ENCODE measurements around the gene BANP.
"Not testable (repeated sequence)": the region's sequence is repeated elsewhere in the genome, so short reads cannot be mapped to it uniquely, and the experiment has no call there.

The BANP gene

DNA sequence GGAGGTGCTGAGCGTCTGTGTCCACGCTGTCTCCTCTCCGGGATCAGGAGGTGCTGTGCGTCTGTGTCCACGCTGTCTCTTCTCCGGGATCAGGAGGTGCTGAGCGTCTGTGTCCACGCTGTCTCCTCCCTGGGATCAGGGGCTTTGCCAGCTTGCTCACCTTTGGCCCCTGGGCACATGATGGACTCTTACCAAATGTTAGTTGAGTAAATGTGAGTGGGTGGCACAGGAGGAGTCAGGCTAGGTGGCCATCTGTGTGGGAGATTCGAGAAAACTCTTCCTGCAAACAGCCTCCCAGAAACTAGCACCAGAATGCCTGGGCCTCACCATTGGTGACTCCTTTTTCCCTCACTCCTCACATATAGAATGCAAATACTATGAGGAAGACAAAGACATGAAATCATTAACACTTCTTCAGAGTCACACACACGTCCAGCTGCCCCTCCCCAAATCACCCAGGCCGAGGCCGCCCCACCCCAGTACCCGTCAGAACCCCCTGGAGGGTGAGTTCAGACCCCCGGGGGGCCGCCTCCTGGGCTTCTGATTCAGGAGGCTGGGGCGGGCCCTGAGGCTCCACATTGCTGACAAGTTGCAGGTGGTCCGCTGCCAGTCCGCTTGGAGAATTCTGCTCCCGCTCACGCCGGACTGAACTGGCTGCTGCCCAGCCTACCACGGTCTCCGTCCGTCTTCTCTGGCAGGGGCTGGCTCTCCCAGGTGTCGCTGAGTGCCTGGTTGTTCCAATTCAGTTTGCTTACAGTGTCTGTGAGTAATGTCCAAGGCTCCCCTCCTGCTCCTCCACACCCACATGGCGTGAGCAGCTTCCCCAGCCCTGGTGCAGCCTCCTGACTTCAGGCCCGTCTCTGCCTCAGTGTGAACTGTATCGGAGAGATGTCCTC is 158.7 kb downstream of the BANP start:
- DNase-seq = not testable (repeated sequence)

DNA sequence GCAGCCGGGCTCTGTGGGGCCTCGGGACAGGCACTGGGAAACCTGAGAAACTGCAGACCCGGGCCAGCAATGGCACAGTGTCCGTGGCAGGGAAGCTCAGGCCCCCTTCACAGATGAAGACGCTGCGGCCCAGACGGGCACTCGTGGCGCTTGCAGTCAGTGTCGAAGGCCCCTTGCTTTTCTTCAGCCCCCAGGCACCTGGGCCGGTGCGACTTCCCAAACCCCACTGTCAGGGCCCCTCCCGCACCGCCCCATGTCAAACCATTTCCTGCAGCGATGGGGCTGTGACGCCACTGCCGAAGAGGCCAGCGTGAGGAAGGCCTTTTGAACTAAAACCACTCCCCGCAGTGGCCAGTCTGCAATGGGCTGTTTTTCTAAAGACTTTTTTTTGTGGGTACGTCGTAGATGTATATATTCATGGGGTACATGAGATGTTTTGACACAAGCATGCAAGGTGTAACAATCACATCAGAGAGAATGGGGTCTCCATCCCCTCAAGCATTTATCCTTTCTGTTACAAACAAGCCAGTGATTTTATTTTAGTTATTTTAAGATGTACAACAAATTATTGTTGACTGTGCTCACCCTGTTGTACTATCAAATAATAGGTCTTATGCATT is 159.8 kb downstream of the BANP start:
- DNase-seq = not testable (repeated sequence)

DNA sequence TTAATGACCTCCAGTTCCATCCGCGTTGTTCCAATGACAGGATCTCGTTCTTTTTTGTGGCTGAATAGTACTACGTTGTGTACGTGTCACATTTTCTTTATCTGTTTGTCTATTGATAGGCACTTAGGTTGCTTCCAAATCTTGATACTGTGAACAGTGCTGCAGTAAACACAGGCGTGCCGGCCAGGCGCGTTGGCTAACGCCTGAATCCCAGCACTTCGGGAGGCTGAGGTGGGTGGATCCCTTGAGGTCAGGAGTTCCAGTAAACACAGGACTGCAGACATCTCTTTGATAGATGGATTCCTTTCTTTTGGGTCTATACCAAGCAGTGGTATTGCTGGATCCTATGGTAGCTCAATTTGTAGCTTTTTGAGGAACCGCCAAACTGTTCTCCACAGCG is 160.7 kb downstream of the BANP start:
- not testable (repeated sequence) for DNase-seq

DNA sequence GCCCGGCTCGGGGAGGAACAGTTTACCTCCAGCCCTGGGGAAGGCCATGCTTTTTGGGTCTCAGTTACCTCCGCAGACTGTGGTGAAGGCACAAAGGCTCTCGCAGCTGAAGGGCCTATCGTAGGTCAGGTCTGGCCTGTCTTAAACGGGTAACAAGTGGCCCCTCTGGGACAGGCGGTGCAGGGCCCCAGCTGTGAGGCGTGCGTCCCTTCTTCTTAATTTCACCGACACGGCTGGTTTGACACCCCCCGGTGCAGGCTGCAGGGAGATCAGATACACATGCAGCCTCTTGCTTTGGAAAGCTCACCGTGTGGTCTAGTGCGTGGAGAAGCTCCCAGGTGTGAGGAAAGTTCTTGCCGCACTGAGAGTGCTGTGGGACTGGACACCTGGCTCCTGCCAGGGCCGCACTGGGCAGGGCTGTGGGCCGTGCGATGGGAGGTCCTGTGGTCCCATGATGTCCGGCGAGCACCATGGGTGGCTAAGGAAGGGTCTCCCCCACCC is 162.4 kb downstream of the BANP start:
- no peak for DNase-seq

DNA sequence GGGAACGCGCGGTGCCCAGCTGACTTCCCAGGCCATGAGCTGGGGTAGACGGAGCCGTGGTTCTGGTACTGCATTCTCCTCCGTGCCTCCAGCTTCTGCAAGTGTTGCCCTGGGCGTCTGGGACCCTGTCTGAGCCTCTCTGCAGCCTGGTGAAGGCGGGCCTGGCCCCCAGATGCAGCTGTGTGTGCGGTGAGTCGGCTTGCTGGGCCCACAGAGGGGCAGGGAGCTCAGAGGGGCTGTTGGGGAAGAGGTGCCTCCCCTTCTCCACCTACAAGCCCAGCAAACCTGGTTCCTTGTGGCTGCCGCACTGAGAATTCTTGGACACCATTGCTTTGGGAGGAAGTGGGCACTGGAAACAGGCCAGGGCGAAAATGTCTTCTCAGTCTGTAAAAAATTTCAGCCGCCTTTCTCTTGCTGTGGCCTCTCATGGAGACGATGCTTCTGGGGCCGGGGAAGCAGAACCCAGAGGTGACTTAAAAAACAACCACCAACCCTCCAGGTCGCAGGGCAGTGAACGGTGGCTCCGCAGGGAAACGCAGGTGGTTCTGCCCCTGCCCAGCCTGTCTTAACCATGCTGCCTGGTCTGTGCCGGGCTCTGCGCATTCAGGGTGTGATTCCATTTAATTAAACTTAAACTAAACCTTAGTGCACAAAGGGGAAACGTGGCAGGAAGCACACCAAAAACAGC is 163.5 kb downstream of the BANP start:
- DNase-seq = not testable (repeated sequence)

DNA sequence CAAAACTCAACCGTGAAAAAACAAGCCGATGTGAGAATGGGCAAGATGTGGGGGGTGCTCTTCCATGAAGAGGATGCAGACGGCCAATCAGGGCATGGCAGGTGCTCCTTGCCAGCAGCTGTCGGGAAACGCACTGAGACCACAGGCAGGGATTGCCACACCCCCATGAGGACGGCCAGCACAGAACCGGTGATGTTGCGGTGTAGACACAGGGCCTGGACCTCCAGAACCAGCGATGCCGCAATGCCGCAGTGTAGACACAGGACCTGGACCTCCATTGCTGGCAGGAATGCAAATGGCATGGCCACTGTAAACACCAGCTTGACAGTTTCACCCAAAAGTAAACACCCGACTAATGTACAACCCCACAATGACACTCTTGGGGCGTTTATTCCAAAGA is 164.9 kb downstream of the BANP start:
- no peak for DNase-seq

DNA sequence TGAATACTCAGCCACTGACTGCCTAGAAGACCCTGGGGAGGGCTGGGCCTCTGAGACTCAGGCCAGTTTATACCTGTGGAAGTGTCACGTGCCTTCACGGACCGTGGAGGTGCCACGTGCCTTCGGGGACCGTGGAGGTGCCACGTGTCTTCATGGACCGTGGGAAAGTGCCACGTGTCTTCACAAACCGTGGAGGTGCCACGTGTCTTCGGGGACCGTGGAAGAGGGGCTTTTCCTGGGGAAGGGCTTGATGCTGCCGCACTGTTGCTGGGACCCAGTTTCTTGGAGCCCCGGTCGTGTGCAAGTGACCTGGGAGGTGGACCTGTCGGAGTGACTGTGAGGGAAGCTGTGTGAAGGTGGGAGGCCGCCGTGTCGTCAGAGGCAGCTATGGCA is 166.2 kb downstream of the BANP start:
- no peak for DNase-seq

DNA sequence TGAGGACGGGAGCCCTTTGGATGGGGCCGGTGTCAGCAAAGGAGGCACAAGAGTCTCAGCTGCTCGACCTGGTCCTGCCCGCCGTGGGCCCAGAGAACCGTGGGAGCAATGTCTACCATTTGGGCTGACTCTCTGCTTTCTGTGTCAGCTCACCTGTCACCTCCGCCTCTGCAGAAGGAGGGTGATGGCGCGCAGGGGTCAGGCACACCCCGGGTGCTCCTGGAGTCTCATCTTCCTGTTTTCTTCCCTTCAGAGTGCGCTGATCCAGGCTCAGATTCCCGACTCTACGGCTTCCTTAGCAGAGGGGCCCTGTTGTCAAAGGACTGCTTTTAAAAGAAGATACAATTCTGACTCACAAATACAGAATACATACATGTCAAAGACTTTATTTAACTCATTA is 167.1 kb downstream of the BANP start:
- no peak for DNase-seq

DNA sequence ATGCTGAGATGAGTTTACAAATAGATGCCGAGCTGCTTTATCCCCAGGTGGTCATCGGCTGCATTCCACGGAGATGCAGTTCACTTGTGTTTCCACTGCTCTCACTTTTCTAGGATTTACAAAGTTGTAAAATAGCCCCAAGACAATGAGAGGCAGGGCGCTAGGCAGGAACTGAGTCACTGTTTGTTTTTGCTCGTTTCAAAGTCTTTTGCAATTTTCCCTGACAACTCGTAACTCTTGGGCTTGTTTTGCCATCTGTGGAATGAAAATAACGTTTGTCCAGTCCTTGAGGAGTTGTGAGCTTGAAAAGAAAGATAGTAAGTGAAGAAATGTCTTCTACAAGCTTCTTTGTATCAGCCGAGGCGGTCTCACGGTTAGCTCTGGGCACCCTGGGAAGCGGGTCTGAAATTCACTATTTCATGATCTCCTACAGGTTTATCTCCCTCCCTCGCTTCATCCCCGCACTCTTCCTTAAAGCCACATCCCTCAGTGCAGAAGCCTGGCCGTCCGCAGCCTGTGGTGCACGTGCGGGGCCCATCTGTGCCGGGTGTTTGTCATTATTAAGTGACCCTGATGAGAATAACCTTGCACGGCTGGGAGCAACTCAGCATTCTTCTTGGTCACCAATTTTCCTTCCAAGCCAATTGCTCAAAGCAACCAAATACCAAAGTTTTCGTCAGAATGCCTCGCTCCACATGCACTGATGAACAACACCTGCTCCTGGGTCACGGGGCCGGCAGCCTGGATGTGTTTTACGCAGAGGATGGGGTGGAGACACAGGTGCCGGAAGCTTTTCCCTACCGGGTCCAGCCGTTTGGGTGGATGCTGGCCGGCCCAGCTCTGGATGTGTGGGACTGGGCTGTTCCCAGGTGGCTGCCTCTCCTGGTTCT is 167.9 kb downstream of the BANP start:
- DNase-seq = not testable (repeated sequence)

DNA sequence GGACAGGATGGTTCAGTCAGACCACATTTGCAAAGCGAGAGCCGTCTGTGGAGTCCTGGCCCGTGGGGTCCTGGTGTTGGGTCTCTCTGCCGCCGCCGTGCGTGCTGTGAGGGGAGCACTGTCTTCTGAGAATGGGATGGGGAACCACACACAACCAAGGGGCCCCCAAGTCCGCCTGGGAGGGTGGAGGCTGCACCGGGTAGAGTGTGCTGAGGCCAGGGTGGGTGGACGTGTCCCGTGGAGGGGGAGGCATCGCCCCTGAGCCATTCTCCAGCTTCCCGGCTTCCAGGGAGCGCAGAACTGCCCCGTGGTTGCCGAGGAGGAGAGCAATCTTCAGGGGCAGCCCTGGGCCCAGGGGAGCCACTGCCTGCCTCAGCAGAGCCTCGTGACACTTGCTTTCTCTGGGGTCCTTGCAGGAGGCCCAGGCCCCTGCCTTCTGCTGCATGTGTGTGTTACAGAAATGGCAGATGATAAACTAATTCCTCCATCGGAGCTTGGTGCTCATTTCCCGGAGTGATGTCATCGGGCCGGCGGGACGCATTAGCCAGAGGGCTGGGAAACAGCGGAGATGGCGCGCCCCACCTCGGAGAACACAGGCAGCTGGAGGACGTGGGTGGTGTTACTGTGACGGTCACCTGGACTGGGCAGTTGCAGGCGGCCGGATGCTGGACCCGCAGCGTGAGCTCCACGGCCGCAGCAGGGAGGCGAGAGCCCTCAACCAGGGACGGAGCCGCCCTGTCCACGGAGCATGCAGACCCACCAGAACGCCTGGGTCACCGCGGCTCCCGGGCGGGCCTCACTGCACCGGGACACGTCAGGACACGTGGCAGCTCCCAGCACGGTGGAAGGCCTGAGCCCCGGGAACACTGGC is 168.9 kb downstream of the BANP start:
- DNase-seq = not testable (repeated sequence)

DNA sequence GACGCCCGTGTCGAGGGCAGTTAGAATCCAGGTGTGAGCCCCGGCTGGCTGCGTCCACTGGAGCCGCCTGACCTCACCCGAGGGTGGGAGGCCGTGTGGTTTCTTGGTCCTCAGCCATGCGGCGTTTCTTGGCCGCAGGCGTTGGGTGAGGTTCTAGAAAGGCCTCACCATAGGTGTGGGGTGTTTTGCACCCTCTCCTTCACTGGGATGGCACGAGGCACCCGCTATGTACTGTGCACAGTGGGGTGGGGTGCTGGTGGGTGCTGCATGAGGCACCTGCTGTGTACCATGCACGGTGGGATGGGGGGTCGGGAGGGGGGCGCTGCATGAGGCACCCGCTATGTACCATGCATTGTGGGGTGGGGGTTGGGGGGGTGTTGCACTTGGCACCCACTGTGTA is 169.6 kb downstream of the BANP start:
- DNase-seq = no peak

DNA sequence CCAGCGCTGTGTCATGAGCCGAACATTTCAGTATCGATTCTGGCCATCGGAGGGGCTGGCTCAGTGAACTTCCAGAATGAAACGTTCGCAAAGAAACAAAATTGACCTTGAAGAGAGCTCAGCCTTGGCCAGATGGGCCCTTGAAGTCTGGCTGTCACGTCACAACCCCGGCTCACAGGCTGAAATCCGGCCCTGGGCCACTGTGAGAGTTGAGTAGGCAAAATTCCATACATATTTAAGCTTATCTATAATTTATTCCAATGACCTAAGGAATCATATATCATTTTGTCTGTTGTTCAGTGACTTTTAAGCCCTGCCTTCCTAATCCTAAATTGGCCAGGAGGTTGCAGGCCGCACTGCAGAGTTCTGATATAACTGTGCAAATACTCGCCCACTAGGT is 170.2 kb downstream of the BANP start:
- not testable (repeated sequence) for DNase-seq

DNA sequence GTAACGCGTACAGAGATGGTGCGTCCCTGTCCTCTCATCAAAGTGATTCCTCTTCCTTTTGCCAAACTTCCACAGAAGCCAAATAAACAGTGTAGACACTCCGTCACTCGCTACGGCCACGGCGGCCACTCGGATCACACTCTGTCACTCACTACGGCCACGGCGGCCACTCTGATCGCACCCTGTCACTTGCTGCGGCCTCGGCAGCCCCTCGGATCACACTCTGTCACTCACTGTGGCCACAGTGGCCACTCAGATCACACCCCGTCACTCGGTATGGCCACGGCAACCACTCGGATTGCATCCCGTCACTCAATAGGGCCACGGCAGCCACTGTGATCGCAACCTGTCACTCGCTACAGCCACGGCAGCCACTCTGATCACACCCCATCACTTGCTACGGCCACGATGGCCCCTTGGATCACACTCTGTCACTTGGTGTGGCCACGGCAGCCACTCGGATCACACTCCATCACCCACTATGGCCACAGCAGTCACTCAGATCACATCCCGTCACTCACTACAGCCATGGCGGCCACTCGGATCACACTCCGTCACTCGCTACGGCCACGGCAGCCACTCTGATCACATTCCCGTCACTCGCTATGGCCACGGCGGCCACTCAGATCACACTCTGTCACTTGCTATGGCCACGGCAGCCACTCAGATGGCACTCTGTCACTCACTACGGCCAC is 170.8 kb downstream of the BANP start:
- DNase-seq = no peak
